Nephron (organoid): ENCODE results near the gene CYTH4.
"Not testable (repeated sequence)": the region's sequence is repeated elsewhere in the genome, so short reads cannot be mapped to it uniquely, and the experiment has no call there.

Experiments
- H3K27ac Mint-ChIP-seq, 3 experiments: 2 replicates each; pipeline ENCODE4 v1.8.0; 2020; ENCODE audit warnings: mixed read lengths in 3 of 3, mild to moderate bottlenecking in 2 of 3, moderate library complexity in 1 of 3
- H3K27me3 Mint-ChIP-seq: 2 replicates; pipeline ENCODE4 v1.8.0; 2021; ENCODE audit warnings: low read depth, mild to moderate bottlenecking, moderate library complexity, mixed read lengths
- H3K36me3 Mint-ChIP-seq: 2 replicates; pipeline ENCODE4 v1.8.0; 2020; ENCODE audit warnings: low read depth, mixed read lengths
- H3K4me1 Mint-ChIP-seq: 2 replicates; pipeline ENCODE4 v1.8.0; 2020; ENCODE audit warnings: mixed read lengths
- H3K4me3 Mint-ChIP-seq, 3 experiments: 2 replicates each; pipeline ENCODE4 v1.8.0; 2020; ENCODE audit warnings: mild to moderate bottlenecking in 3 of 3, mixed read lengths in 3 of 3, moderate library complexity in 2 of 3
- H3K9me3 Mint-ChIP-seq: 2 replicates; pipeline ENCODE4 v1.8.0; 2020; ENCODE audit warnings: mixed read lengths
- TF ChIP-seq, protein P1 (sequence below), 3 experiments: fragments of 200-600 bp; sonication (generic); IDR thresholded peaks; one replicate each; pipeline ENCODE4 v1.5.0; 2021; ENCODE audit warnings: antibody characterized with exemption in 3 of 3; ENCODE audit not compliant: unreplicated experiment in 3 of 3

The CYTH4 gene

GRCh38 chr22:37282385-37282677 is at the start of gene CYTH4:
Gene CYTH4, plus strand, starts transcription at chr22:37282508. Its CDS starts 62 bp downstream, at chr22:37282570.
- H3K27me3 Mint-ChIP-seq, result peaks cover 47% of the 10 kb centered on the region
- peaks cover 20% of the 10 kb centered on the region for H3K4me1 Mint-ChIP-seq

DNA sequence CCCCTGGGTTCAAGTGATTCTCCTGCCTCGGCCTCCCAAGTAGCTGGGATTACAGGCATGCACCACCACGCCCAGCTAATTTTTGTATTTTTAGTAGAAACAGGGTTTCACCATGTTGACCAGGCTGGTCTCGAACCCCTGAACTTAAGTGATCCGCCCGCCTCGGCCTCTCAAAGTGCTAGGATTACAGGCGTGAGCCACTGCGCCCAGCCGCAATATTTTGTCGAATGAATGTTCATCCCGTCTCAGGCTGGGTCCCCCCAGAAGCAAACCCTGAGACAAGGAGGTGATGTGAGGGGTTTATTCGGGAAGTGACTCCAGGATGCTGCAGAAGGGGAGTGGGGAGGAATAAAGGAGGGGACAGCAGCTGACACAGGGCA is 48.9 kb upstream of the CYTH4 start:
- H3K27me3 Mint-ChIP-seq, result peaks cover 36% of the 10 kb centered on the region
- H3K9me3 Mint-ChIP-seq, H3K4me1 Mint-ChIP-seq: not testable (repeated sequence)

More at GRCh38 chr22:37282385-37282677, at the start of gene CYTH4:
- Mint-ChIP-seq H3K9me3 (no peaks in the 10 kb centered on the region), H3K36me3 (no peaks in the 10 kb centered on the region), H3K27ac (no peak within 1 kb of the TSS), H3K4me3 (no peak within 1 kb of the TSS)
- TF ChIP-seq, protein P1, sequence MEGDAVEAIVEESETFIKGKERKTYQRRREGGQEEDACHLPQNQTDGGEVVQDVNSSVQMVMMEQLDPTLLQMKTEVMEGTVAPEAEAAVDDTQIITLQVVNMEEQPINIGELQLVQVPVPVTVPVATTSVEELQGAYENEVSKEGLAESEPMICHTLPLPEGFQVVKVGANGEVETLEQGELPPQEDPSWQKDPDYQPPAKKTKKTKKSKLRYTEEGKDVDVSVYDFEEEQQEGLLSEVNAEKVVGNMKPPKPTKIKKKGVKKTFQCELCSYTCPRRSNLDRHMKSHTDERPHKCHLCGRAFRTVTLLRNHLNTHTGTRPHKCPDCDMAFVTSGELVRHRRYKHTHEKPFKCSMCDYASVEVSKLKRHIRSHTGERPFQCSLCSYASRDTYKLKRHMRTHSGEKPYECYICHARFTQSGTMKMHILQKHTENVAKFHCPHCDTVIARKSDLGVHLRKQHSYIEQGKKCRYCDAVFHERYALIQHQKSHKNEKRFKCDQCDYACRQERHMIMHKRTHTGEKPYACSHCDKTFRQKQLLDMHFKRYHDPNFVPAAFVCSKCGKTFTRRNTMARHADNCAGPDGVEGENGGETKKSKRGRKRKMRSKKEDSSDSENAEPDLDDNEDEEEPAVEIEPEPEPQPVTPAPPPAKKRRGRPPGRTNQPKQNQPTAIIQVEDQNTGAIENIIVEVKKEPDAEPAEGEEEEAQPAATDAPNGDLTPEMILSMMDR (IDR thresholded peaks at IDR 0.05; ENCODE audit: unreplicated experiment in 3 of 3), result no peak

GRCh38 chr22:37233751-37234631 is 48.3 kb upstream of the CYTH4 start:
- Mint-ChIP-seq H3K27ac (peak overlapping the region in 1 of 3 experiments; percentile 21), H3K4me3 (no peak overlapping the region), H3K27me3 (peaks cover 36% of the 10 kb centered on the region), H3K9me3 (no peaks in the 10 kb centered on the region), H3K4me1 (peaks cover 5% of the 10 kb centered on the region), H3K36me3 (no peaks in the 10 kb centered on the region)
- TF ChIP-seq, protein P1 (IDR thresholded peaks at IDR 0.05; ENCODE audit: unreplicated experiment in 3 of 3), result no peak

More for the DNA sequence above, 48.9 kb upstream of the CYTH4 start:
- not testable (repeated sequence) for H3K4me3 Mint-ChIP-seq, H3K27ac Mint-ChIP-seq, H3K36me3 Mint-ChIP-seq

GRCh38 chr22:37234736-37235711 is 47.3 kb upstream of the CYTH4 start:
- Mint-ChIP-seq H3K4me1 (no peaks in the 10 kb centered on the region), H3K27ac (peak overlapping the region in 1 of 3 experiments; percentile 21), H3K9me3 (no peaks in the 10 kb centered on the region), H3K27me3 (peaks cover 32% of the 10 kb centered on the region), H3K36me3 (no peaks in the 10 kb centered on the region), H3K4me3 (no peak overlapping the region)
- TF ChIP-seq, protein P1 (IDR thresholded peaks at IDR 0.05; ENCODE audit: unreplicated experiment in 3 of 3), result no peak

GRCh38 chr22:37235897-37236607 is 46.3 kb upstream of the CYTH4 start:
- no peaks in the 10 kb centered on the region for H3K9me3 Mint-ChIP-seq
- no peaks in the 10 kb centered on the region for H3K4me1 Mint-ChIP-seq
- no peaks in the 10 kb centered on the region for H3K36me3 Mint-ChIP-seq
- H3K27ac Mint-ChIP-seq, result no peak overlapping the region
- TF ChIP-seq, protein P1 (IDR thresholded peaks at IDR 0.05; ENCODE audit: unreplicated experiment in 3 of 3), result no peak
- H3K27me3 Mint-ChIP-seq, result peaks cover 28% of the 10 kb centered on the region
- no peak overlapping the region for H3K4me3 Mint-ChIP-seq
